Measurements from ENCODE around the gene ACVR2A.

DNA sequence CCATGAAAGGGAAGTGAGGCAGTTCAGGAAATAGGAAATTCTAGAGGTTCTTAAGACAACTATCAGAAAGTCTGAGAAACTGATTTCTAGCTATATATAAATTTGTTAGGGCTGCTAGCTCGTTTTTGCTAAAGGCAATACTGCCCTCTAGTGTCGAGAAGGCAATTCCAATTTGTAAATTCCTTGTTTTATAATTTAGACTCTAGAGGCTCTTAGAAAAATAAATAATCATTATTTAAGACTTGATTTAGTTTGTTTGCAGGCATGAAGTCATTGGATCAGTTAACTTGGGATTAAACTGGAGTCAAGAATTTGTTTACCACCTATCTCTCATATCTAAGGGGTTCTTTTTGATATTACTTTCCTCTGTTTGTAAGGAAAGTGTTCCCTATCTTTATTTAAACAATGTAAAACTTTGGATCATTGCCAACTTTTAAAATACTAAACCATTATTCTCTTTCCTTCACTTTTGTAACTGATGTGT is 66.2 kb downstream of the ACVR2A start:
- TF ChIP-seq, protein P1, sequence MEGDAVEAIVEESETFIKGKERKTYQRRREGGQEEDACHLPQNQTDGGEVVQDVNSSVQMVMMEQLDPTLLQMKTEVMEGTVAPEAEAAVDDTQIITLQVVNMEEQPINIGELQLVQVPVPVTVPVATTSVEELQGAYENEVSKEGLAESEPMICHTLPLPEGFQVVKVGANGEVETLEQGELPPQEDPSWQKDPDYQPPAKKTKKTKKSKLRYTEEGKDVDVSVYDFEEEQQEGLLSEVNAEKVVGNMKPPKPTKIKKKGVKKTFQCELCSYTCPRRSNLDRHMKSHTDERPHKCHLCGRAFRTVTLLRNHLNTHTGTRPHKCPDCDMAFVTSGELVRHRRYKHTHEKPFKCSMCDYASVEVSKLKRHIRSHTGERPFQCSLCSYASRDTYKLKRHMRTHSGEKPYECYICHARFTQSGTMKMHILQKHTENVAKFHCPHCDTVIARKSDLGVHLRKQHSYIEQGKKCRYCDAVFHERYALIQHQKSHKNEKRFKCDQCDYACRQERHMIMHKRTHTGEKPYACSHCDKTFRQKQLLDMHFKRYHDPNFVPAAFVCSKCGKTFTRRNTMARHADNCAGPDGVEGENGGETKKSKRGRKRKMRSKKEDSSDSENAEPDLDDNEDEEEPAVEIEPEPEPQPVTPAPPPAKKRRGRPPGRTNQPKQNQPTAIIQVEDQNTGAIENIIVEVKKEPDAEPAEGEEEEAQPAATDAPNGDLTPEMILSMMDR (IDR thresholded peaks at IDR 0.05 in 8 of 11, conservative IDR thresholded peaks at IDR 0.05 in 3 of 11) = peak; percentile 43 to 81 (median 71)
- TF ChIP-seq POLR2AphosphoS5 (IDR thresholded peaks at IDR 0.05) = no peak
